Left lung (tissue), 10 donors: Measurements from ENCODE around the gene EXOC3. TPM values are rescaled to one million over a fixed set of nuclear protein-coding genes. Genes with fewer than 3 reads are reported as not detected.
"Not testable (repeated sequence)": the region's sequence is repeated elsewhere in the genome, so short reads cannot be mapped to it uniquely, and the experiment has no call there.

Experiments used
- ATAC-seq: fragments of 200-7000 bp; cut with Tn5 transposase; one replicate; pipeline ENCODE4 v1.9.1; 2020; ENCODE audit warnings: moderate library complexity
- DNase-seq, 4 donors: peaks; one replicate each; pipeline ENCODE4 v3.0.0-alpha.2; 2013 to 2020
- H3K27ac ChIP-seq, 2 donors: fragments of 200-600 bp; sonication (generic) in 1 of 2; one replicate each; pipeline versions ENCODE4 v1.5.0 to v1.8.0; 2020 to 2021
- H3K27me3 ChIP-seq, 2 donors: fragments of 200-600 bp; sonication (generic) in 1 of 2; one replicate each; pipeline versions ENCODE4 v1.5.0 to v1.8.0; 2020 to 2021
- H3K36me3 ChIP-seq, 2 donors: fragments of 200-600 bp; sonication (generic) in 1 of 2; one replicate each; pipeline versions ENCODE4 v1.5.0 to v1.8.0; 2020 to 2021
- H3K4me1 ChIP-seq, 2 donors: fragments of 200-600 bp; one replicate each; pipeline ENCODE4 v1.8.0; 2021
- H3K4me3 ChIP-seq, 2 donors: fragments of 200-600 bp; sonication (generic) in 1 of 2; one replicate each; pipeline versions ENCODE4 v1.5.0 to v1.8.0; 2020 to 2021; ENCODE audit warnings: mild to moderate bottlenecking in 1 of 2
- H3K9me3 ChIP-seq, 2 donors: fragments of 200-600 bp; sonication (generic) in 1 of 2; one replicate each; pipeline versions ENCODE4 v1.5.0 to v1.8.0; 2020 to 2021
- CTCF ChIP-seq, 2 donors: fragments of 200-600 bp; sonication (generic) in 1 of 2; IDR thresholded peaks; one replicate each; pipeline versions ENCODE4 v1.5.0 to v1.8.0; 2021; ENCODE audit warnings: antibody characterized with exemption in 2 of 2
- intact Hi-C, 2 donors: fragments of 100-400 bp; cut with DNase I; formaldehyde crosslinking; loops; one replicate each; pipeline versions ENCODE4 v1.11.2 to v1.14.2; 2022
- polyA plus RNA-seq, 6 donors: library from polyadenylated mRNA; unstranded; fragments of 120-200 nt; gene quantifications; one replicate each; pipeline ENCODE4 v1.2.1, GENCODE V29; 2013; ENCODE audit not compliant: insufficient read length in 6 of 6
- total RNA-seq, 2 donors: library from RNA; stranded (reverse); fragmentation: NEBNext Ultra II Directional; extraction: Animal tissue kit (Norgen Biotek cat#: 25700); gene quantifications; one replicate each; pipeline ENCODE4 v1.2.1, GENCODE V29; 2021
- donor health status: DM: no; HTN: yes; CAD: no.
- donor health status: DM: no; HTN: no; CAD: no.

EXOC3 gene
- total and polyA plus RNA-seq, 8 donors, result 43.8 to 62.4 (median 57.0) TPM

DNA sequence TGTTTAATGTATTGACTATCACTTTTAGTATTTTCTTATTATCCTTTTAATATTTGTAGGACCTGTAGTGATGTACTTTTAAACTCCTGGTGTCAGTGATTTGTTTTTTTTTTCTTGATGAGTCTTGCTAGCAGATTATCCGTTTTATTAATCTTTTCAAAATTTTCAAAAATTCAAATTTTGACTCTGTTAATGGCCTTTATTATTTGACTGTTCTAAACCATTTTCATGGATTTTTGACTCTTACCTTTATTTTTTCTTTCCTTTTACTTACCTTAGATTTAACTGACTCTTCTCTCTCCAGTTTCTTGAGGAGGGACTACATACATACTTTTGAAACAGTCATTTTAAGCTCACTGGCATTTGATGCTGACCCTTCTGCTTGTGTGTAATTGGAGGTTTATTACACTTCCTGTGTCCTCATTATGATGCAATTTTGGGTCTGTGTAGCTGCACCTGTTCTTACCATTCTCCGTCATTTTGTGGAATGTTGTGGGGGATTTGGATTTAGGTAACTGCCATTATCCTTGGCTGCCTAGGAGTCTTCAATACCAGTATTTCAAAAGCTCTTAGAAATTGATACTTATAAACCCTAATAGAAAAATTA, 32.0 kb upstream of the EXOC3 start:
- TF ChIP-seq CTCF (IDR thresholded peaks at IDR 0.05), result no peak
- no peaks in the 10 kb centered on the region for H3K9me3 ChIP-seq
- H3K4me1 ChIP-seq, result no peaks in the 10 kb centered on the region
- no peak for ATAC-seq
- DNase-seq, result no peak
- H3K27ac ChIP-seq, result no peak overlapping the region
- H3K27me3 ChIP-seq, result no peaks in the 10 kb centered on the region
- H3K36me3 ChIP-seq, result no peaks in the 10 kb centered on the region
- H3K4me3 ChIP-seq, result no peak overlapping the region
- intact Hi-C loops, result no loop called here

DNA sequence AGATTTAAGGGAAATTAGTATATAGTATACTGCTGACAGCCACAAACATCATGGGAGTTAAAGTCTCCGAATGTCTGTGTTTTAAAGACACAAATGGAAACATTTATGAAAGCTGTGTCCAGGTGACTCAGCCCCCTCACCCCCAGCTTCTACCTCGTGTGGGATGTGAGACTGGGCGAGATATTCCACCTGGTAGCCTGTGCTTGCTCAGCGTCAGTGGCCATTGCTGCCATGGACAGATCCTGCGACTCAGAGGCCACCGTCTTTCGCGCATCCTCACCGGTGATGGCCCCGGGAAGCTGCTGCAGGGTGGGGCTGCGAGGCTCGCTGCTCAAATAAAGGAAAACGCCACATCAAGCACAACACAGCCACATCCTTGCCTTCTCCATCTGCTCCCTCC, 31.2 kb upstream of the EXOC3 start:
- no peak overlapping the region for H3K27ac ChIP-seq
- no peaks in the 10 kb centered on the region for H3K4me1 ChIP-seq
- intact Hi-C loops, result no loop called here
- no peaks in the 10 kb centered on the region for H3K9me3 ChIP-seq
- no peaks in the 10 kb centered on the region for H3K27me3 ChIP-seq
- DNase-seq (peak in 2 of 4 donors; percentile 19 to 50), ATAC-seq (no peak)
- no peaks in the 10 kb centered on the region for H3K36me3 ChIP-seq
- H3K4me3 ChIP-seq, result no peak overlapping the region
- TF ChIP-seq CTCF (IDR thresholded peaks at IDR 0.05), result no peak

DNA sequence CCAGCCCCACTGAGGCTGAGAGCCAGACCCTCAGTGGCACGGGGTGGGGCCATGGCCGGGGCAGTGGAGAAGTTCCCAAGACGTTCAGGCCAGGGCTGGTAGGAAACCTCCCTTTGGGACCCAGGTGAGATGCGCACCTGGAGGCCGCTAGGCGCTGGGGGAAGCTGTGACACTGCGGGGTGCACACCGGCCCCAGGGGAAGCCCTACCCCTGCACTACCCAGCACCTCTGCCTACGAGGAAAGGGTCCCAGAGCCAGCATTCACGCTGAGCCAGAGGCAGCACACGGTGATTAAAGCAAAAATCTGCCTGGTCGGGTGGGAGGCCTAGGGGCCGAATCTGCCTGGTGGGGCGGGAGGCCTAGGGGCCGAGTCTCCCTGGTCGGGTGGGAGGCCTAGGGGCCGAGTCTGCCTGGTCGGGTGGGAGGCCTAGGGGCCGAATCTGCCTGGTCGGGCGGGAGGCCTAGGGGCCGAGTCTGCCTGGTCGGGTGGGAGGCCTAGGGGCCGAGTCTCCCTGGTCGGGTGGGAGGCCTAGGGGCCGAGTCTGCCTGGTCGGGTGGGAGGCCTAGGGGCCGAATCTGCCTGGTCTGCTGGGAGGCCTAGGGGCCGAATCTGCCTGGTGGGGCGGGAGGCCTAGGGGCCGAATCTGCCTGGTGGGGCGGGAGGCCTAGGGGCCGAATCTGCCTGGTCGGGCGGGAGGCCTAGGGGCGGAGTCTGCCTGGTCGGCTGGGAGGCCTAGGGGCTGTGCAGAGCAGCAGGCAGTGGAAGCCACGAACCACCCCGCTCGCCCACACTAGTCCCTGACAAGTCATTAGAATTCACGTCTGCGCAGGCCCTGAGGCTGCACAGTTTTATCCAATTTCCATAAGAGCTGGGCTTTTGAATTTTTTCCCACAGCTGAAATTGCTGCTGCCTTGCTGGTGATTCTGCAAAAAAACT, 27.7 kb upstream of the EXOC3 start:
- H3K4me3 ChIP-seq, H3K9me3 ChIP-seq, intact Hi-C loops, H3K4me1 ChIP-seq, H3K27ac ChIP-seq, H3K27me3 ChIP-seq, ATAC-seq, H3K36me3 ChIP-seq: not testable (repeated sequence)
- DNase-seq, result peak in 1 of 4 donors; percentile 72

DNA sequence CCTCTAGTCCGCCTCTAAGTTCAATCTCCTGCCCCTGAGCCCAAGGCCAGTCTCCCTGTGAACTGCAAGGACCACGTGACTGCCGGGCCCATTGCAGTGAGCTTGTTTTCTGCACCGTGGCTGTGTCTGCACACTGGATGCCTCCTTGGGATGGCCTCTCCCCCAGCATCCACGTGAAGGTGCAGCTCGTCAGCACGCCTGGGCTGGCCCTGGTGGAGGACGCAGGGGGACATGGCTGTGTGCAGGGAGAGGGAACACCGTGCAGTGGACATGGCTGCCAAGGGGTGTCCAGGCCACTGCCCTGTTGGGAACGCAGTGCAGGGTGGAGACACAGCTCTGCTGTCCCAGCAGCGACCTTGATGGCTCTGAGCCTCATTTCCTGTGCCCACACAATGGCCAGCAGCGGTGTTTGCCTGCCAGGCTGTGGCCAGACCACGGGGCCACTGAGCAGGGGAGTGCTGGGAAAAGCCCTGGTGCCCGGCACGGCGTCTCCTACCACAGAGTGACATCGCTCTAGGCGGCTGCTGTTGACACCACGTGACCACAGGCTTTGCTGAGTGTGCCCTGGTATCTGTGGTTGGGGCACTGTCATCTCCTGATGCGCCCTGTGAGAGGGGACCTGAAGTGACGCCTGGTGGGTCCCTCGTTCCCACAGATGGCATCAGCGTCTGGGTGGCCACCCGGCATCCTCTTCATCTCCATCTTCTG, 26.9 kb upstream of the EXOC3 start:
- Histone ChIP-seq H3K9me3 (no peaks in the 10 kb centered on the region), H3K27me3 (no peaks in the 10 kb centered on the region), H3K27ac (no peak overlapping the region), H3K4me1 (no peaks in the 10 kb centered on the region), H3K36me3 (no peaks in the 10 kb centered on the region), H3K4me3 (no peak overlapping the region)
- ATAC-seq, result no peak
- intact Hi-C loops, result no loop called here
- peak in 1 of 4 donors; percentile 73 for DNase-seq
- no peak for TF ChIP-seq CTCF (IDR thresholded peaks at IDR 0.05)

- no peaks in the 10 kb centered on the region for H3K36me3 ChIP-seq
- no peak for TF ChIP-seq CTCF (IDR thresholded peaks at IDR 0.05)
- no peaks in the 10 kb centered on the region for H3K9me3 ChIP-seq
- H3K27me3 ChIP-seq, result no peaks in the 10 kb centered on the region
- intact Hi-C loops, result no loop called here
- ATAC-seq, result no peak
- H3K4me3 ChIP-seq, result no peak overlapping the region
- no peaks in the 10 kb centered on the region for H3K4me1 ChIP-seq
- H3K27ac ChIP-seq, result no peak overlapping the region
- no peak for DNase-seq
Observed at GRCh38 chr5:416636-416960, 26.4 kb upstream of the EXOC3 start.
